Measurements from ENCODE around the gene HMCN2. TPM values are rescaled to one million over a fixed set of nuclear protein-coding genes. Genes with fewer than 3 reads are reported as not detected.
"Not testable (repeated sequence)": the region's sequence is repeated elsewhere in the genome, so short reads cannot be mapped to it uniquely, and the experiment has no call there.

Gene HMCN2
- total RNA-seq, 1 experiment from 2014 or later = not detected

DNA sequence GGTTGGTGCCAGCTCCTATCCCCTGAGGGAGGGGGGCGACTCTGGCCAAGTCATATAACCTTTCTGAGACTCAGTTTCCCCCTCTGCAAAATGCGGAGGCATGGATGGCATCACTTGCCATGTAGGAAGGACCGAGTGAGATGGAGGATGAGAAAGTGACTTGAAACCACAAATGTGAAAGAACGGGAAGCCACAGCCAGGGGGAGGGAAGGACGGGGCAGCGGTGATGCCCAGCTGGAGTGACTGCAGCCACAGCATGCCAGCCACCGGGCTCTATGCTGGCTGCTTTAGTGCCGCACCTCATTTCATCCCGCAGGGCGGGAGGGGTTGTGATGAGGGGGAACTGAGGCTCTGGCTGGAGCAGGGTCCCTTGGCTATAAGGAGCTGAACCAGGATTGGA, 74.5 kb downstream of the HMCN2 start:
- TF ChIP-seq, protein P1, sequence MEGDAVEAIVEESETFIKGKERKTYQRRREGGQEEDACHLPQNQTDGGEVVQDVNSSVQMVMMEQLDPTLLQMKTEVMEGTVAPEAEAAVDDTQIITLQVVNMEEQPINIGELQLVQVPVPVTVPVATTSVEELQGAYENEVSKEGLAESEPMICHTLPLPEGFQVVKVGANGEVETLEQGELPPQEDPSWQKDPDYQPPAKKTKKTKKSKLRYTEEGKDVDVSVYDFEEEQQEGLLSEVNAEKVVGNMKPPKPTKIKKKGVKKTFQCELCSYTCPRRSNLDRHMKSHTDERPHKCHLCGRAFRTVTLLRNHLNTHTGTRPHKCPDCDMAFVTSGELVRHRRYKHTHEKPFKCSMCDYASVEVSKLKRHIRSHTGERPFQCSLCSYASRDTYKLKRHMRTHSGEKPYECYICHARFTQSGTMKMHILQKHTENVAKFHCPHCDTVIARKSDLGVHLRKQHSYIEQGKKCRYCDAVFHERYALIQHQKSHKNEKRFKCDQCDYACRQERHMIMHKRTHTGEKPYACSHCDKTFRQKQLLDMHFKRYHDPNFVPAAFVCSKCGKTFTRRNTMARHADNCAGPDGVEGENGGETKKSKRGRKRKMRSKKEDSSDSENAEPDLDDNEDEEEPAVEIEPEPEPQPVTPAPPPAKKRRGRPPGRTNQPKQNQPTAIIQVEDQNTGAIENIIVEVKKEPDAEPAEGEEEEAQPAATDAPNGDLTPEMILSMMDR (IDR thresholded peaks at IDR 0.05; ENCODE audit: unreplicated experiment) = no peak
- Mint-ChIP-seq H3K9me3 (ENCODE audit: unreplicated experiment) (no peaks in the 10 kb centered on the region), H3K4me1 (ENCODE audit: insufficient read depth, unreplicated experiment) (no peaks in the 10 kb centered on the region), H3K4me3 (ENCODE audit: unreplicated experiment) (no peak overlapping the region), H3K27me3 (ENCODE audit: insufficient read depth, unreplicated experiment) (peaks cover 14% of the 10 kb centered on the region), H3K36me3 (ENCODE audit: insufficient read depth, unreplicated experiment) (no peaks in the 10 kb centered on the region), H3K27ac (ENCODE audit: low read depth, unreplicated experiment) (no peak overlapping the region)
- ChIA-PET CTCF (interaction anchor here (0.6 to 0.8 kb wide), 2 partner anchors 233 to 1707 kb away, joined by 3 to 4 read pairs; no protein-coding TSS in a partner anchor), POLR2A (no interaction called here)
- DNase-seq (ENCODE audit: unreplicated experiment) = no peak
- BruUV-seq (replicated peaks) = no TSS peak
- intact Hi-C loops (cut with micrococcal nuclease) = no loop called here

GRCh38 chr9:130340557-130340956, 75.0 kb downstream of the HMCN2 start:
- H3K4me3 Mint-ChIP-seq (ENCODE audit: unreplicated experiment); BruUV-seq (replicated peaks); H3K36me3 Mint-ChIP-seq (ENCODE audit: insufficient read depth, unreplicated experiment); H3K27ac Mint-ChIP-seq (ENCODE audit: low read depth, unreplicated experiment); H3K27me3 Mint-ChIP-seq (ENCODE audit: insufficient read depth, unreplicated experiment); H3K9me3 Mint-ChIP-seq (ENCODE audit: unreplicated experiment); POLR2A ChIA-PET; DNase-seq (ENCODE audit: unreplicated experiment); intact Hi-C loops (cut with micrococcal nuclease); H3K4me1 Mint-ChIP-seq (ENCODE audit: insufficient read depth, unreplicated experiment): not testable (repeated sequence)
- CTCF ChIA-PET = interaction anchor here (0.8 kb wide), 1 partner anchor 233 kb away, joined by 4 read pairs; no protein-coding TSS in a partner anchor

GRCh38 chr9:130341128-130341527, 75.6 kb downstream of the HMCN2 start:
- no peak overlapping the region for H3K4me3 Mint-ChIP-seq (ENCODE audit: unreplicated experiment)
- intact Hi-C loops (cut with micrococcal nuclease) = no loop called here
- H3K27me3 Mint-ChIP-seq (ENCODE audit: insufficient read depth, unreplicated experiment) = peaks cover 3% of the 10 kb centered on the region
- POLR2A ChIA-PET = no interaction called here
- no peaks in the 10 kb centered on the region for H3K9me3 Mint-ChIP-seq (ENCODE audit: unreplicated experiment)
- H3K4me1 Mint-ChIP-seq (ENCODE audit: insufficient read depth, unreplicated experiment) = no peaks in the 10 kb centered on the region
- no peak for DNase-seq (ENCODE audit: unreplicated experiment)
- no peak overlapping the region for H3K27ac Mint-ChIP-seq (ENCODE audit: low read depth, unreplicated experiment)
- BruUV-seq (replicated peaks) = no TSS peak
- no peaks in the 10 kb centered on the region for H3K36me3 Mint-ChIP-seq (ENCODE audit: insufficient read depth, unreplicated experiment)
- CTCF ChIA-PET = interaction anchor here (1.0 kb wide), 1 partner anchor 234 kb away, joined by 3 read pairs; no protein-coding TSS in a partner anchor
- TF ChIP-seq, protein P1 (IDR thresholded peaks at IDR 0.05; ENCODE audit: unreplicated experiment) = no peak

DNA sequence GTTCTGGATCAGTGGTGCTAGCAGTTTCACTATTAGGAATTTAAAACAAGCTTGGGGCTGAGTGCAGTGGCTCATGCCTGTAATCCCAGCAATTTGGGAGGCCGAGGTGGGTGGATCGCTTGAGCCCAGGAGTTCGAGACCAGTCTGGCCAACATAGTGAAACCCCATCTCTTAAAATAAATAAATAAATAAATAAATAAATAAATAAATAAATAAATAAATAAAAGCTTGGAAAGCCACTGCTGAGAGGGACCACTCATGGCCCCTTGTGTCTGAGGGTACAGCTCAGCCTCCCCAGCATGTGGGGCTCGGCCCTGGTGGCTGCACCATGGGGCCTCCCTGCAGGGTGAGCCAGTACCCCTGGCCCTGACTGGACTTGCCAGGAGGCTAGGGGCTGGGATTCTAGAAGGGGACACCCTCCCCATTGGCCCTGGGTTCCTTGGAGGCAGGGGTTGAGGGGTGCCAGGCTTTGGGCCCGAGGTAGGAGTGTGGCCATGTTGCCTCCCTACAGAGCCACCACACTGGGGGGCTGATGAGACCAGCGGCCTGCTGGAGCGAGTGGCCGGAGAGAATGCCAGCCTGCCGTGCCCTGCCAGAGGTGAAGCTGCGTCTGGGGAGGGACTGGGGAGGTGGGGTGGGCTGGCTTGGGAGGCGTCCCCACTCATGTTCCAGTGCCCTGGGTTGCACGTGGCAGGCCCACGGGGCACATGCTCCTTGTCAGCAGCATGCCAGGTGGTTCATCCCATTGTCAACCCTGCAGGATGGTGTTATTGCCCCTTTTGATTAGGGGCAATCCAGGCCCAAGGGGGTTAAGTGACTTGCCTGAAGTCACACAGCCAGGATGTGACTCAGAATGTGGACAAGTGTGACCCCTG, 76.5 kb downstream of the HMCN2 start:
- H3K4me3 Mint-ChIP-seq (ENCODE audit: unreplicated experiment) = no peak overlapping the region
- no peaks in the 10 kb centered on the region for H3K9me3 Mint-ChIP-seq (ENCODE audit: unreplicated experiment)
- POLR2A ChIA-PET = no interaction called here
- no peaks in the 10 kb centered on the region for H3K27me3 Mint-ChIP-seq (ENCODE audit: insufficient read depth, unreplicated experiment)
- TF ChIP-seq, protein P1 (IDR thresholded peaks at IDR 0.05; ENCODE audit: unreplicated experiment) = no peak
- H3K27ac Mint-ChIP-seq (ENCODE audit: low read depth, unreplicated experiment) = no peak overlapping the region
- CTCF ChIA-PET = interaction anchor here (0.6 to 2.4 kb wide), 4 partner anchors 23 to 235 kb away, joined by 3 to 13 read pairs (median 4); no protein-coding TSS in a partner anchor
- no peaks in the 10 kb centered on the region for H3K4me1 Mint-ChIP-seq (ENCODE audit: insufficient read depth, unreplicated experiment)
- no peak for DNase-seq (ENCODE audit: unreplicated experiment)
- intact Hi-C loops (cut with micrococcal nuclease) = loop anchor here (2.0 kb wide), 1 partner anchor 235 kb away; no protein-coding TSS in a partner anchor
- no TSS peak for BruUV-seq (replicated peaks)
- H3K36me3 Mint-ChIP-seq (ENCODE audit: insufficient read depth, unreplicated experiment) = no peaks in the 10 kb centered on the region
